ENCODE measurements around the gene TUBB2A. TPM values are rescaled to one million over a fixed set of nuclear protein-coding genes. Genes with fewer than 3 reads are reported as not detected.
A peak's percentile ranks its signal among the peaks of the same experiment; 100 is the strongest.

TUBB2A gene
- total and polyA plus RNA-seq, 2 of the 13 experiments (the other 11 are each of a cell fraction or from before 2014, with no cell fraction given) = 35.3 to 106 TPM

DNA sequence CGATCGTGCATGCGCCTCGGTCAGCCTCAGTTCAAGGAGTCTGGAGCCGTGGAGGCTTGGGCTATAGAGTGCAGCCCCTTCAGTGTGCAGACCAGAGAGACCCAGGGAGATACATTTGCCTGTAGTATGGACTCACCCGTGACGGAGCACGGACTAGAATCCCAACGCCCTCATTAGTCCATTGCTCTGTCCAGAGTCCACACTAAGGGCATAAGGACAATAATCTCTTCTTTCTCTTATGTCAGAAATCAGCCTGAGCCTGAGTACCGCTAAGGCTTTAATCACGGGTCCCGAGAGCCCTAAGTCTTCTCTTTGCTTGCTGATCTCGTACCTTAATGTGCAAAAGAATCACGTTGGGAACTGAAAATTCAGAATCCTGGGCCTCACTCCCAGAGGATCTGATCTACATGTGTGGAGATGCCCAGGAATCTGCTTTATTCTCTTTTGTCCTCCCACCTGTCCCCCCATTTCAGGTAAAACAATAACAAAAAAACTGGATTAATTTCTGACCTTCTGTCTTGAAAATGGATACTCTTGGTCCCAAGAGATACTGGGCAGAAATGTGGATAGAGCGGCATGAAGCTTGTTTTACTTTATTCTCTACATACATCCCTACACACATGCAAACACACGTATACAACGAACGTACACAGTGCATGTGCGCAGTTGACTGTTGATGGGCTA is 38.2 kb downstream of the TUBB2A start (continued):
- TF ChIP-seq TBL1XR1 (IDR thresholded peaks at IDR 0.05; ENCODE audit: borderline replicate concordance, low read length, partially characterized antibody) (no peak), ZNF652 (CRISPR knock-in tag; IDR thresholded peaks at IDR 0.05; ENCODE audit: borderline replicate concordance, low read depth) (no peak), ZNF672 (CRISPR knock-in tag; IDR thresholded peaks at IDR 0.05) (no peak), ZNF30 (CRISPR knock-in tag; IDR thresholded peaks at IDR 0.05) (no peak), NR2C2 (CRISPR knock-in tag; IDR thresholded peaks at IDR 0.05; ENCODE audit: borderline replicate concordance) (peak; percentile 63; the same call in 1 of the 2 replicates), GTF3A (CRISPR knock-in tag; conservative IDR thresholded peaks at IDR 0.05) (no peak), RFX5 (IDR thresholded peaks at IDR 0.05; ENCODE audit: low read depth, low read length) (no peak), THYN1 (CRISPR knock-in tag; IDR thresholded peaks at IDR 0.05; ENCODE audit: borderline replicate concordance, low read depth) (peak; percentile 74; the same call in 1 of the 2 replicates), ZNF20 (CRISPR knock-in tag; IDR thresholded peaks at IDR 0.05) (no peak), FOSL2 (CRISPR knock-in tag; IDR thresholded peaks at IDR 0.05) (no peak), ATRX (CRISPR knock-in tag; IDR thresholded peaks at IDR 0.05; ENCODE audit: borderline replicate concordance) (no peak; the same call in 1 of the 2 replicates), ZNF431 (CRISPR knock-in tag; IDR thresholded peaks at IDR 0.05; ENCODE audit: borderline replicate concordance, low read depth) (0 out of 2 replicates have a peak, but pooled peaks have one; percentile 4), SCMH1 (CRISPR knock-in tag; IDR thresholded peaks at IDR 0.05; ENCODE audit: borderline replicate concordance) (no peak), RFX1 (IDR thresholded peaks at IDR 0.05) (no peak), TAF15 (IDR thresholded peaks at IDR 0.05; ENCODE audit: low read depth, low read length, poor library complexity, severe bottlenecking) (no peak), TOE1 (CRISPR knock-in tag; IDR thresholded peaks at IDR 0.05) (no peak), ZNF326 (CRISPR knock-in tag; IDR thresholded peaks at IDR 0.05; ENCODE audit: borderline replicate concordance) (no peak), ZNF350 (CRISPR knock-in tag; IDR thresholded peaks at IDR 0.05; ENCODE audit: borderline replicate concordance, low read depth) (no peak), IRX3 (CRISPR knock-in tag; IDR thresholded peaks at IDR 0.05; ENCODE audit: borderline replicate concordance, low read depth) (no peak), EHMT2 (IDR thresholded peaks at IDR 0.05; ENCODE audit: borderline replicate concordance, low read depth, low read length) (no peak)
- TF ChIP-seq, protein P1, sequence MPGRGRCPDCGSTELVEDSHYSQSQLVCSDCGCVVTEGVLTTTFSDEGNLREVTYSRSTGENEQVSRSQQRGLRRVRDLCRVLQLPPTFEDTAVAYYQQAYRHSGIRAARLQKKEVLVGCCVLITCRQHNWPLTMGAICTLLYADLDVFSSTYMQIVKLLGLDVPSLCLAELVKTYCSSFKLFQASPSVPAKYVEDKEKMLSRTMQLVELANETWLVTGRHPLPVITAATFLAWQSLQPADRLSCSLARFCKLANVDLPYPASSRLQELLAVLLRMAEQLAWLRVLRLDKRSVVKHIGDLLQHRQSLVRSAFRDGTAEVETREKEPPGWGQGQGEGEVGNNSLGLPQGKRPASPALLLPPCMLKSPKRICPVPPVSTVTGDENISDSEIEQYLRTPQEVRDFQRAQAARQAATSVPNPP (CRISPR knock-in tag; IDR thresholded peaks at IDR 0.05) = no peak; the same call in 1 of the 2 replicates
- TF ChIP-seq, protein P2, sequence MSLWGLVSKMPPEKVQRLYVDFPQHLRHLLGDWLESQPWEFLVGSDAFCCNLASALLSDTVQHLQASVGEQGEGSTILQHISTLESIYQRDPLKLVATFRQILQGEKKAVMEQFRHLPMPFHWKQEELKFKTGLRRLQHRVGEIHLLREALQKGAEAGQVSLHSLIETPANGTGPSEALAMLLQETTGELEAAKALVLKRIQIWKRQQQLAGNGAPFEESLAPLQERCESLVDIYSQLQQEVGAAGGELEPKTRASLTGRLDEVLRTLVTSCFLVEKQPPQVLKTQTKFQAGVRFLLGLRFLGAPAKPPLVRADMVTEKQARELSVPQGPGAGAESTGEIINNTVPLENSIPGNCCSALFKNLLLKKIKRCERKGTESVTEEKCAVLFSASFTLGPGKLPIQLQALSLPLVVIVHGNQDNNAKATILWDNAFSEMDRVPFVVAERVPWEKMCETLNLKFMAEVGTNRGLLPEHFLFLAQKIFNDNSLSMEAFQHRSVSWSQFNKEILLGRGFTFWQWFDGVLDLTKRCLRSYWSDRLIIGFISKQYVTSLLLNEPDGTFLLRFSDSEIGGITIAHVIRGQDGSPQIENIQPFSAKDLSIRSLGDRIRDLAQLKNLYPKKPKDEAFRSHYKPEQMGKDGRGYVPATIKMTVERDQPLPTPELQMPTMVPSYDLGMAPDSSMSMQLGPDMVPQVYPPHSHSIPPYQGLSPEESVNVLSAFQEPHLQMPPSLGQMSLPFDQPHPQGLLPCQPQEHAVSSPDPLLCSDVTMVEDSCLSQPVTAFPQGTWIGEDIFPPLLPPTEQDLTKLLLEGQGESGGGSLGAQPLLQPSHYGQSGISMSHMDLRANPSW (CRISPR knock-in tag; IDR thresholded peaks at IDR 0.05; ENCODE audit: borderline replicate concordance) = no peak
- TF ChIP-seq, protein P3, sequence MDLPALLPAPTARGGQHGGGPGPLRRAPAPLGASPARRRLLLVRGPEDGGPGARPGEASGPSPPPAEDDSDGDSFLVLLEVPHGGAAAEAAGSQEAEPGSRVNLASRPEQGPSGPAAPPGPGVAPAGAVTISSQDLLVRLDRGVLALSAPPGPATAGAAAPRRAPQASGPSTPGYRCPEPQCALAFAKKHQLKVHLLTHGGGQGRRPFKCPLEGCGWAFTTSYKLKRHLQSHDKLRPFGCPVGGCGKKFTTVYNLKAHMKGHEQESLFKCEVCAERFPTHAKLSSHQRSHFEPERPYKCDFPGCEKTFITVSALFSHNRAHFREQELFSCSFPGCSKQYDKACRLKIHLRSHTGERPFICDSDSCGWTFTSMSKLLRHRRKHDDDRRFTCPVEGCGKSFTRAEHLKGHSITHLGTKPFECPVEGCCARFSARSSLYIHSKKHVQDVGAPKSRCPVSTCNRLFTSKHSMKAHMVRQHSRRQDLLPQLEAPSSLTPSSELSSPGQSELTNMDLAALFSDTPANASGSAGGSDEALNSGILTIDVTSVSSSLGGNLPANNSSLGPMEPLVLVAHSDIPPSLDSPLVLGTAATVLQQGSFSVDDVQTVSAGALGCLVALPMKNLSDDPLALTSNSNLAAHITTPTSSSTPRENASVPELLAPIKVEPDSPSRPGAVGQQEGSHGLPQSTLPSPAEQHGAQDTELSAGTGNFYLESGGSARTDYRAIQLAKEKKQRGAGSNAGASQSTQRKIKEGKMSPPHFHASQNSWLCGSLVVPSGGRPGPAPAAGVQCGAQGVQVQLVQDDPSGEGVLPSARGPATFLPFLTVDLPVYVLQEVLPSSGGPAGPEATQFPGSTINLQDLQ (CRISPR knock-in tag; IDR thresholded peaks at IDR 0.05) = no peak; the same call in 1 of the 2 replicates

Measured in HepG2 (cell line).